ENCODE results near the gene UPK3B.
"Not testable (repeated sequence)": the region's sequence is repeated elsewhere in the genome, so short reads cannot be mapped to it uniquely, and the experiment has no call there.

Gene UPK3B

DNA sequence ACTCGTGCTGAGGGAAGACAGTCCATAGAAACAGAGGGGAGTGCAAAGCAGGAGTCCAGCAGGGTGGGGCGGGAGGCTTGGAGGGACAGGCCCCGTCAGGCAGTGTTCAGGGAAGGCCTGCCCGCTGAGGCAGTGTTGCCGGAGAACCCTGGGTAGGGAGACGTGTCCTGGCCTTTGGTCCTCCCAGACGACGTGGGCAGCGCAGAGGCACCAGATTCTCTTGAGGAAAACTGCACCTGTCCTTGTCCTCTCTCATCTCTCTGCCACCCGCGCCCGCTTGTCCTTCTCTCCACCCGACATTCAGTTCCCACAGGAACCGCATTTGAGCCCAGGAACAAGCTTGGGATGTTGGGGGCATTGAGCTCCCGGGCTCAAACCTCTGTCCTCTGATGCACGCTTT lies 14.6 kb upstream of the UPK3B start:
- DNase-seq: not testable (repeated sequence)

DNA sequence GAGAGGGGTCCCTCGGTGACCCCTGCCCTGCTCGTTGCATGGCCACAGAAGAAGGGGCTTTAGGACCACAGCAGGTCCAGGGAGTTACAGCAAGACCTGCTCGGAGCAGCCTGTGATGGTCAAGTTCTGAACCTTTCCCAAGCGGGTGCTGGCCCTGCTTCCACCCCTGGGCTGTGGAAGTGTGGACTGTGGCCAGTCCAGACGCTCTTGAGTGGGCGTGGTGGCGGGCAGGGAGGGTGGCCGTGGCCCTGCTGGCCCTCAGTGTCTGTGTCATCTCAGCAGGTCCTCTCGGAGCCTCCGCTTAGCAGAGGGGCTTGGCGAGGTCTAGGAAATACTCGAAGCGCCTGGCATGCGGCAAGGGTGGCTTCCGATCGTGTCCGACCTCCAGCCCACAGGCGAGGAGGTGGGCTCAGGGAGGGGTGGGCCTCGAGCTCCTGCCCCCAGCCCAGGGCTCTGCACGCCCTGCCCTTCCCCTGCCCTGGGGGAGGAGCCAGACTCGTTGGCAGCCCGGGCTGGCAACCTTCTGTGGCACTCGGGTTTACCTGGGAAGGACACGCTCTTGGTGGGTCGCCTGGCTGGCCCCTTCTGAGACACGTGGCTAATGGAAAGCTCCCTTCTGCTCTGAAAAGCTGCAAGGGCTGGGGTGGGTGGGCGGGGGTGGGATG lies 12.3 kb upstream of the UPK3B start:
- not testable (repeated sequence) for DNase-seq

DNA sequence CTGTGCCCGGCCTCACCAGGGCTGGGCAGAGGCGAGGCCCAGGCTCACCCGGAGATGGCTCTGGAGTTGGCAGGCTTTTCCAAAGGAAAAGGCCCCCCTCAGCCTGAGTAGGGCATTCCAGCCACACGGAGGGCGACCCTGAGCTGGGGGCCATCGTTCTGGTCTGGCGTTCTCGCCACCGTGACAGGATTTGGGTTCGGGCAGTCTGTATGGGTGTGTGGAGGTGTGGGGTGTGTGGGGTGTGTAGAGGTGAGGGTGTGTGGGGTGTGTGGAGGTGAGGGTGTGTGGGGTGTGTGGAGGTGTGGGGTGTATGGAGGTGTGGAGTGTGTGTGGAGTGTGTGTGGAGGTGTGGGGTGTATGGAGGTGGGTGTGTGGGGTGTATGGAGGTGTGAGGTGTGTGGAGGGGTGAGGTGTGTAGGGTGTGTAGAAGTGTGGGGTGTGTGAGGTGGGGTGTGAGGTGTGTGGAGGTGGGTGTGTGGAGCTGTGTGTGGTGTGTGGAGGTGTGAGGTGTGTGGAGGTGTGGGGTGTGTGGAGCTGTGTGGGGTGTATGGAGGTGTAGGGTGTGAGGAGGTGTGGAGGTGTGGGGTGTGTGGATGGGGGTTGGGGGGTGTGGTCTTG lies 11.7 kb upstream of the UPK3B start:
- DNase-seq: not testable (repeated sequence)

DNA sequence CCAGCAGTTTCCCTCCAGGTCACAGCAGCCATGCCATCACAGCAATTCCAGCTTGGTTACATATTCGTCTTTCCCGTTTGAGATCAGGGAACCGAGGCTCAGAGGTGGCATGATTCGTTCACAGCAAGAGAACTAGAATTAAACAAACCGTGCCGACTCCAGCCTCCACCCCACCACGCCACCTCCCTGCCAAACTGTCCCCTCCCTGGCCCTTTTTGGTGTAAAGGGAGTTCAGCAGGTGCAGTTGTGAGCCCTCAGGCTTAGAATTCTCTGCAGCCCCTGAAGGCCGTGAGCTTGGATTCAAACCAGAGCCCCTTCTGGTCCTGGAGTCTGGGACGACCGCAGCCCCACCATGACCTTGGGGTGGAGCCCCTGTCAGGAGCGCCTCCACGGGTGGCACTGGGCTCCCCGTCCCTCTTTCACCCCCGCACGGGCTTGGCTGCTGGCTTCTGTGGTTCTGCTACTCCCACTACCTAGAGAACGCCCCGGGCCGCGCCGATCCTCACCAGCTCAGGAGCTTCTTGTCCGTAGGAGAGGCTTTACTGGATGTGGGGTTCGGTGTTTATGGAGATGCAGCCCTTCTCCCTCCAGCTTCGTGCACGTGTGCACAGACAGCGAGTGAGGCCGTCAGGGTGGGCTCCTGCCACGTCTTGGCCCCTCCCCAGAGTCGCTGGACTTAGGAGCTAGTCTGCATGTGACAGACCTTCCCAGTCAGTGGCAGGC lies 11.0 kb upstream of the UPK3B start:
- DNase-seq: not testable (repeated sequence)

DNA sequence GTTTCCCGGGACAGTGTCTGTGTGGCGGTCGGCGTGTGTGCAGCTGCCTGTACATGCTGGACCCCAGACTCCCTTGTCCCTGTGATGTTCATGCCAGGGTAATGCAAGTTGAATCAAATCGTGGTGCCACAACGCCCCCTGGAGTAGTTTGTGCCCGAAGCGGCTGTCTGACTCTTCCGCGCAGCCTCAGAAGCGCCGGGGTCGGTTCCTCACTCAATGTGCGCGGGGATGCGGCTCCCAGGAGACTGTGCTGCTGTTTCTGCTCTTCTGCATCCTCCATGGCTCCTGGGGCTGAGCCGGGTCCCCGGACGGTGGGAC lies 10.5 kb upstream of the UPK3B start:
- DNase-seq: not testable (repeated sequence)

- DNase-seq: not testable (repeated sequence)
Measured at GRCh38 chr7:76502224-76502623, 8.1 kb upstream of the UPK3B start.

GRCh38 chr7:76502836-76503235 lies 7.5 kb upstream of the UPK3B start:
- DNase-seq: not testable (repeated sequence)

DNA sequence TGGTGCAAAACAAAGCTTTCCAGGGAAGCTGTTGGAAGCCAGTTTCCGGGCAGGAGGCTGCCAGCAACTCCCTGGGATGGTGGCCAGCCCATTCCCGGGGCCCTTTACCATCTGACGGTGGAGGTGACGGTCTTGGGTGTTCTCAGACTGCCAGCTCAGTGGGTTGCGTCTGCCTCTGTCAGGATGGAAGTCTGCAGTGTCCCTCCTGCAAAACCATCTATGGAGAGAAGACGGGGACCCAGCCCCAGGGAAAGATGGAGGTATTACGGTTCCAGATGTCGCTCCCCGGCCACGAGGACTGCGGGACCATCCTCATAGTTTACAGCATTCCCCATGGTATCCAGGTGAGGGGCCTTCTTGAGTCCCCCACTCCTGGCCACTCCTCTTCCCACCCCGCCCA lies 7.1 kb upstream of the UPK3B start:
- DNase-seq: not testable (repeated sequence)

- DNase-seq: not testable (repeated sequence)
Measured at GRCh38 chr7:76504351-76505167, 5.8 kb upstream of the UPK3B start.

- no peak for DNase-seq
Measured at GRCh38 chr7:76505168-76506080, 4.9 kb upstream of the UPK3B start.

DNA sequence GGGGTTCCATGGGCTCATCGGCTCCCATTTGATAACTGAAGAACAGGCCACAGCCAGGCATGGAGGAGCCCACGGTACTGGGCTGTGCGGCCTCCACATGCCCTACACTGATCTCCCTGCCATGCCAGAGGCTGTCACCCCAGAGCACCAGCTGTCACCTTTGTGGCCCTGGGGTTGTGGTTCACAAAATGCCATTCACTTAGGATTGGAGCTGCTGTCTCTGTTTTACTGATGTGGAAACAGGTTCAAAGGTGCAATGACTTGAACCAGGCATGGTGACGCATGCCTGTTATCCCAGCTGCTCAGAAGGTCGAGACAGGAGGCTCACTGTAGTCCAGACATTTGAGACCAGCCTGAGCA lies 4.3 kb upstream of the UPK3B start:
- DNase-seq: no peak

- not testable (repeated sequence) for DNase-seq
Measured at GRCh38 chr7:76506643-76507042, 3.7 kb upstream of the UPK3B start.

DNA sequence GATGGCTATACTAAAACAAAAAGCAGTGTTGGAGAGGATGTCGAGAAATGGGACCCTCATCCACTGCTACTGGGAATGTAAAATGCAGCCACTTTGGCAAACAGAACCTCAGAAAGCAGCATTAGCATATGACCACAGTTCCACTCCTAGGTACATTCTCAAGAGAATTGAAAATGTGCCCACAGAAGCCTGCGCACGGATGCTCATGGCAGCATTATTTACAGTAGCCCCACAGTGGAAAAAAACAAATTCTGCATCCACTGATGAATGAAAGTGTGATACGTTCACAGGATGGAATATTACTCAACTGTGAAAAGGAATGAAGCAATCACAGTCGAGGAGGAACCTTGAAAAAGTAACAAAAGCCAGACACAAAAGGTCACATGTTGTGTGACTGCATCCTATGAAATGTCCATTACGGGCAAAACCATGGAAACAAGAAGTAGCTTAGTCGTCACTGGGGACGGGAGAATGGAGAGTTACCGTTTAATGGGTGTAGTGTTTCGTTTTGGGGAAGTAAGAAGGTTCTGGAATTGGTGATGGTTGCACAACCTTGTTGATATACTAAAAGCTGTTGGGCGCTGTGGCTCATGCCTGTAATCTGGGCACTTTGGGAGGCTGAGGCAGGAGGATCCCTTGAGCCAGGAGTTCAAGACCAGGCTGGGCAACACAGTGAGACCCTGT lies 2.5 kb upstream of the UPK3B start:
- DNase-seq: no peak

DNA sequence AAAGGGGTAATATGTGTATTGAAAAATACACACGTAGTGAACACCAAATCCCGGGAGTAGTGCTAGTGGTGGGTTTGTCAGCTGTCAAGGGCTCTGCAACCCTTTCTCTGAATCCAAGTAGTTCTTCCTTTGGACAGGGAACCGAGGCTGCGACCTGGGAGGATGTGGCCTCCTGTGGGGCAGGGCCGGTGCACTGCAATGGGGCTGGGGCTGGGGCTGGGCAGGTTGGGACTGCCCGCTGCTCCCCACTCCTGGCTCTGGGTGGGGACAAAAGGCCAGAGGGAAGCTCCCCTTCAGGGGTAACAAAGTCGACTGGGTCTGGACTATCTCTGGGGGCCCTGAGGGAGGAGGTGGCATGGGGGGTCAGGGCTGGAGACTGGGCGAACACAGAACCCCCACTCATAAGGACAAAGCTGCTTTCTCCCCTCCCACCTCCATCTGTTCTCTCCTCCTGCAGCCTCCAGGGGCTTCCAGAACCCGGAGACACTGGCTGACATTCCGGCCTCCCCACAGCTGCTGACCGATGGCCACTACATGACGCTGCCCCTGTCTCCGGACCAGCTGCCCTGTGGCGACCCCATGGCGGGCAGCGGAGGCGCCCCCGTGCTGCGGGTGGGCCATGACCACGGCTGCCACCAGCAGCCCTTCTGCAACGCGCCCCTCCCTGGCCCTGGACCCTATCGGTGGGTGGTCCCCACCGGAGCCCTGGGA lies 1.0 kb downstream of the UPK3B start:
- DNase-seq: not testable (repeated sequence)

GRCh38 chr7:76511911-76512885 lies 1.8 kb downstream of the UPK3B start:
- not testable (repeated sequence) for DNase-seq

DNA sequence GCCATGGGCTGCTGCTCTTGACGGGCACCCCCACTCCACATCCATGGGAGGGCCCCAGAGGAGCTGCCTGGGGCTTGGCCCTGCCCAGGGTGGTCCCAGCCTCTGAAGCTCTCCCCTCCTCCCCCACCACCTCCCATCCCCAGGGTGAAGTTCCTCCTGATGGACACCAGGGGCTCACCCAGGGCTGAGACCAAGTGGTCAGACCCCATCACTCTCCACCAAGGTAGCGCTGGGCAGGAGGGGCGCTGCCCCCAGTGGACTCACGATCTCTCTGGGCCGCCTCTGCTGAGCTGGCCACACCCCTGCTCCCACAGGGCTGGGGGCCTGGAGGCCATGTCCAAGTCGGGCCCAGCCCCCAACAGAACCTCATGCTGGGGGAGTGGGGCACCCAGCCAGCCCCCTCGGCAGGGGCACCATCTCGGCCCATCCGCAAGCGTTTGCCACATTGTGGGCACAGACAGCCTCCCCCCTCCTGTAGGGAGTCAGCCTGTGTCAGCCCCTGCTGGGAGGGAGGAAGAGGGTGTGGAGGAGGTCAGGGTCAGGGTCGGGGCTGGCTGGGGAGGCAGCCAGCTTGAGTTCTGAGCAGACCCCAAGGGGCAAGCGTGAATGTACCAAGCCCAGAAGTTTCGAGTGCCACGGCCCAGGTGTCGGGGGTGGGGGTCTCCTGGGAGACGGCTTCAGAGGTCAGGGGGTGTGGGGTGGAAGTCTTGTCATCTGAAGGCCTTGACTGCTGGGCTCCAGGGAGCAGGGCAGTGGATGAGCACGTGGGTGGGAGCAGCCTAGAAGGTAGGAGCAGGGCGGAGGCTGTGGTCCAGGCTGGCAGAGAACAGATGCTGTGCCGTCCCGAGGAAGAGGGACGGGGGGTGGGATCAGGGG lies 2.8 kb downstream of the UPK3B start:
- no peak for DNase-seq

GRCh38 chr7:76513817-76514799 lies 3.8 kb downstream of the UPK3B start:
- no peak for DNase-seq
